Left colon (tissue), 2 donors: ENCODE data around the gene MRPL27. TPM values are rescaled to one million over a fixed set of nuclear protein-coding genes. Genes with fewer than 3 reads are reported as not detected.
"Not testable (repeated sequence)": the region's sequence is repeated elsewhere in the genome, so short reads cannot be mapped to it uniquely, and the experiment has no call there.

Source experiments
- ATAC-seq: fragments of 200-7000 bp; cut with Tn5 transposase; one replicate; pipeline ENCODE4 v1.9.1; 2020; ENCODE audit warnings: mild to moderate bottlenecking, moderate library complexity
- DNase-seq, 2 donors: peaks; one replicate each; pipeline ENCODE4 v3.0.0-alpha.2; 2020
- intact Hi-C, 2 donors: fragments of 100-400 bp; cut with DNase I in 1 of 2; cut with micrococcal nuclease in 1 of 2; formaldehyde crosslinking; loops; one replicate each; pipeline versions ENCODE4 v1.11.2 to v1.14.0; 2022; cut with DNase I, micrococcal nuclease
- long read RNA-seq: library from polyadenylated mRNA; unstranded; transcript quantifications from one replicate; pipeline ENCODE4 v2.0.0, GENCODE V29; 2021
- total RNA-seq, 2 donors: library from RNA; stranded (reverse); fragmentation: NEBNext Ultra II Directional; extraction: Animal tissue kit (Norgen Biotek cat#: 25700); gene quantifications; one replicate each; pipeline ENCODE4 v1.2.1, GENCODE V29; 2021
- donor health status: DM: no; HTN: no; CAD: no.
- donor health status: DM: yes; HTN: yes; CAD: no.

The MRPL27 gene
- total RNA-seq = 10 to 100 TPM; 73.4 to 85.4 TPM
- long read RNA-seq, transcript MRPL27-201 (4 exons, 716 nt) = major isoform, 63 of 68 reads
- long read RNA-seq, partial matches to known transcripts = 0 of 68 reads
- long read RNA-seq, other reads (novel, unspliced or antisense) = 0 of 68 reads

GRCh38 chr17:50372758-50373556 lies at the start of gene MRPL27, which contains the start of gene EME1:
Gene MRPL27, minus strand, starts transcription at chr17:50373184. Its CDS starts 14 bp downstream, at chr17:50373170.
Gene EME1, plus strand, starts transcription at chr17:50373229. Its CDS starts 1,980 bp downstream, at chr17:50375209.
- ATAC-seq (peak; percentile 91), DNase-seq (peak; percentile 89 to 91)
- intact Hi-C loops = no loop called here

GRCh38 chr17:50422738-50423137 lies 49.8 kb upstream of the MRPL27 start:
- no peak for ATAC-seq
- intact Hi-C loops = no loop called here

DNA sequence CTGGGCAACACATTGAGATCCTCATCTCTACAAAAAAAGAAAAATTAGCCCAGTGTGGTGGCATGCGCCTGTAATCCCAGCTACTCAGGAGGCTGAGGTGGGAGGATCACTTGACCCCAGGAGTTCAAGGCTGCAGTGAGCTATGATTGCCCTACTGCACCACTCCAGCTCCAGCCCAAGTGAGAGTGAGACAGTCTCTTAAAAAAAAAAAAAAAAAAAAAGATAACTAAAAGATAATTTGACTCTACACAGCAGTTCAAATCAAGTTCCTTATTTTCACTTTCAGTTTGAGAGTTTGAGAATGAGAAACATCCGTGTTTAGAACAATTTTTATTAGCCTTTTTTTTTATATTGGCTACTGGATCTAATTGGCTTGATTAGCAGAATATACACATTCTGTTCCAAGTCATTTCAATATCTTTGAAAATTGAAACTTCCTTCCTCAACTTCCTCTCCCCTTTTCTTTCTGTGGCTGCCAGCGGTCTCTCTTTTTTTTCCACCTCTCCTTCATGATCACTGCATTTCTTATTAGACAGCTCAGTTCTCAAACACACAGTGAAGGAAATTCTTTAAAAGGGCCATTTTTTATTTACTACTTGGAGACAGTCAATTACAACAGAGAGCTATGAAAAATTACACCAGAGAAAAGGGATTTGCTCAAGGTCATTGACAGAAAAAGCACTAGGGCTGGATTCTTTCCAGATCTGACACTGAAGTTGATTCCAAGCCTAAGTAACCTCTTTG lies 48.5 kb upstream of the MRPL27 start:
- peak; percentile 38 for ATAC-seq
- no peak for DNase-seq
- intact Hi-C loops = no loop called here

More at GRCh38 chr17:50422738-50423137, 49.8 kb upstream of the MRPL27 start:
- no peak for DNase-seq

GRCh38 chr17:50420419-50421112 lies 47.6 kb upstream of the MRPL27 start:
- intact Hi-C loops = no loop called here
- ATAC-seq = peak; percentile 8
- no peak for DNase-seq

DNA sequence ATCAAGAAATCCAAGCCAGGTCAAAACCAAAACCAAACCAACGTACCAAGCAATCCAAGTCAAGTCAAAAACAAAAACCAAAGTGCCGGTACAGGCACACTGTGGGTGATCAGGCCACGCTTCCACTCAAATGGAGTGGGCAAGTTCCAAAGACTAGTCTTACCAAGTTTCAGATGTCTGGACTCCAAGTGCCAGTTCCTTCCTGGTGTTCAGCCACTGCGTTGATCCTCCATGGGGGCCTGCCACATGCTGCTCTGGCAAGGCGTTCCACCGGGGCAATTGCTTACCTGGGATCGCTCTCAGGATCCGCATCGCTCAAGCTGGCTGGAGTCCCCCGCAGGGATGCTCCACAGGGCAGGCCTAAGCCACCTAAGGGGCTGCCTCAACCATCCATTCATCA lies 46.6 kb upstream of the MRPL27 start:
- DNase-seq, ATAC-seq, intact Hi-C loops: not testable (repeated sequence)

GRCh38 chr17:50414808-50415207 lies 41.8 kb upstream of the MRPL27 start:
- ATAC-seq (no peak), DNase-seq (no peak)
- intact Hi-C loops = no loop called here

GRCh38 chr17:50412188-50412732 lies 39.3 kb upstream of the MRPL27 start:
- no peak for DNase-seq
- ATAC-seq = peak; percentile 91
- intact Hi-C loops = no loop called here

DNA sequence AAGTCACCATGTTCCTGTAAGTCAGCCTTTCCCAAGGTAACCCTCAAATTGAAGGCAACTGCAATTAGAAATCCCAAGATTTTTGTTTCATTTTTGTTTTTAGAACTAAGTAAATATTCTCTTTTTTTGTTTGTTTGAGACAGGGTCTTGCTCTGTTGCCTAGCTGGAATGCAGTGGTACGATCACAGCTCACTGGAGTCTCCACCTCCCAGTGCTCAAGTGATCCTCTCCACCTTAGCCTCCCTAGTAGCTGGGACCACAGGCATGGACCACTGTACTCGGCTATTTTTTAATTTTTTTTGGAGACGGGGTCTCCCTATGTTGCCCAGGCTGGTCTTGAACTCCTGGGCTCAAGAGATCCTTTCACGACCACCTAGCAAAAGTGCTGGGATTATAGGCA lies 34.9 kb upstream of the MRPL27 start:
- intact Hi-C loops = no loop called here
- no peak for DNase-seq
- ATAC-seq = no peak

GRCh38 chr17:50406578-50406977 lies 33.6 kb upstream of the MRPL27 start:
- intact Hi-C loops = no loop called here
- no peak for ATAC-seq

DNA sequence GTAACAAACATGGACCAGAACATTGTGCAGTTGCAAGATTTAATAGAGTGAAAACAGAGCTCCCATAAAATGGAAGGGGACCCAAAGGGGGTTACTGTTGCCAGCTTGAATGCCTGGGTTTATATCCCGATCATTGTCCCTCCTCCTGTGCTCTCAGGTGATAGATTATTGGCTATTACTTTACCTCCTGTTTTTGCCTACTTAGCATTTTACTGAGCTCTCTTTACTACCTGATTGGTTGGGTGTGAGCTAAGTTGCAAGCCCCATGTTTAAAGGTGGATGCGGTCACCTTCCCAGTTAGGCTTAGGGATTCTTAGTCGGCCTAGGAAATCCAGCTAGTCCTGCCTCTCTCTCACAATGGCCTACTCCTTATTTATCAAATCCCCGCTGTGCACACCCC lies 32.4 kb upstream of the MRPL27 start:
- ATAC-seq, DNase-seq, intact Hi-C loops: not testable (repeated sequence)

More at GRCh38 chr17:50406578-50406977, 33.6 kb upstream of the MRPL27 start:
- DNase-seq = no peak

DNA sequence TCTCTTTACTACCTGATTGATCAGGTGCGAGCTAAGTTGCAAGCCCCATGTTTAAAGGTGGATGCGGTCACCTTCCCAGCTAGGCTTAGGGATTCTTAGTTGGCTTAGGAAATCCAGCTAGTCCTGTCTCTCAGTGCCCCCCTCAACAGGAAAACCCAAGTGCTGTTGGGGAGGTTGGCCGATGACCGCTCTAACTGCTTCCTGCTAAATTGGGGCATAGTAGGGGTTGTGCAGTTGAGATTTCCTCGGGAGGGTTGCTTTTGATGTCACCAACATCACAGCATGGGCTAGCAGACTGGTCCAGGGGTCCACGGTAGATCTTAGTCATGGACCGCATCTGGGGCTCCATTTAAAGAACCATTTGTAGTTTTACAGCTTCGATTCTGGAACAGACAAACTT lies 26.6 kb upstream of the MRPL27 start:
- ATAC-seq, intact Hi-C loops, DNase-seq: not testable (repeated sequence)

- intact Hi-C loops, DNase-seq, ATAC-seq: not testable (repeated sequence)
Observed at GRCh38 chr17:50398672-50399071, 25.7 kb upstream of the MRPL27 start.

DNA sequence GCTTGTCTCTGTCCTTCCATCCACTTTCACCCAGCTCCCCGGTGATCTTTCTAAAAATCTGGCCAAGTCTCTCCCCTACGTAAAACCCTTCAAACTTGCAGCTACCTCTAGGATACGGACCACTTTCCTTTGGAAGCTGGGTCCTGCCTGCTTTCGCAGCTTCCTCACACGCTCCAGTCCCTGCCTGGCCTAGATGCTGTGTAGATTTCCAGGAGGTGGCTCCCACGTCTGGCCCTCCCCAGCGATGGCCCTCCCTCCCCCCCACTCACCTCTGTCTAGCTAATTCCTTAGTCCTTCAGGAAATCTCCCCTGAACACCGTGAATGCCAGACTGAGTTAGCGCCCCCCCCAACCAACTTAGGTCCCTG lies 24.9 kb upstream of the MRPL27 start:
- DNase-seq (no peak), ATAC-seq (no peak)
- intact Hi-C loops = no loop called here

DNA sequence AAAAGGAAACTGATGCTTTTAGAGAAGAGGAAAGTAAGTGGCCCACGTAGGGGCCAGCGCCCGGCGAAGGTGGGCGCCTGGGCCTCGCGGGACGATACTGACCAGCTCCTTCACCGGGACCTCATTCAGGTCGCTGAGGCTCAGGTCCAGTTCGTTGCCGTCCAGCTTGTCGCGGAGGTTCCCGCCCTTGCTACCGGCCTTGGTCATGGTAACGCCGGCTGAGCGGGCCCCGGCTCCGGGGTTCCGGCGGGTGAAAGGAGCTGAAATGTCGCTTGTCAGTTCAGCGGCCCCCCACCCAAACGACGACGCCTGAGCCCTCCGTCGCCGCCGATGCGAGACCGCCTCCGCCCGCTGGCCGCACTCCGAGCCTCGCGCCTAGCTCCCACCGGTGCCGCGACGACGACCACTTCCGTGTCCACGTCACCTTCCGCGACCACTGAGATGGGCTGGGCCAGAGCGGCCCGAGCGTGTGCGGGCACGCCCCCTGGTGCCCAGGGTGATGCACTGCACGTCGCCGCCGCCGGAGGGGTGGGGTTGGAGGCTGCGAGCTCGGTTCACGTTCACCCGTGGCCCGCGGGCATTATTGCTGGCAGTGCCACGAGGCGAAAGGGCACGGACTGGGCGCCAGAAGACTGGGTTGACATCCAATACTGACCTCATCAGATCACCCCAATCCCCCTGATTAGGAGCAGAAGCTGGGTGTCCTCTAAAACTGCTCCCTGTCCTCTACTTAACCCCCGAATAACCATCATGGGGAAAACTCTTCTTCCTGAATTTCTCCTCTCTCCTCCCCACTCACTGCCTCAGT lies 24.3 kb upstream of the MRPL27 start, which contains the start of gene LRRC59:
Gene LRRC59 (minus strand): TSS at position 413 of the 808 bp plus-strand sequence. CDS start 206 bp downstream, at position 207.
- intact Hi-C loops = no loop called here
- DNase-seq = peak; percentile 89 to 93
- peak; percentile 84 for ATAC-seq

- peak; percentile 87 for ATAC-seq
- intact Hi-C loops = no loop called here
- peak; percentile 73 to 81 for DNase-seq
Observed at GRCh38 chr17:50396261-50397110, 23.5 kb upstream of the MRPL27 start.

DNA sequence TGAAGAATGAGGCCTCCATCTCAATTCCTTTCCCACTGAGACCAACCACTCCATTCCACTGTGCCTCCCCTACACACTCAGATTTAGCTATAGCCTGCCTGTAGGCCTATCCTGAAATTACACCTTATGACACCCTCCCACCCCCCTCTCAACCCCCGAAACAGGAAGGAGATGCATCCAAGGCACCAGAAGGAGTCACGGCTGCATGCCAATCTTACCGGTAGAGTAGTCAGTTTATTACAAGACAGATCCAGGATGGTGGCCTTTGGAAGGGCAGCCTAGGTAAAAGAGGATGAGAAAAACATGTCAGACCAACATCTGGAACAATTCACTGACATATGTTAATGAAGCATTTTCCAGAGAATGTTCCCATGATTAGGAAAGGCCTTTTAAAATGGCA lies 21.7 kb upstream of the MRPL27 start:
- intact Hi-C loops = no loop called here
- ATAC-seq = no peak
- no peak for DNase-seq

- DNase-seq = no peak
- ATAC-seq = no peak
- intact Hi-C loops = no loop called here
Observed at GRCh38 chr17:50393700-50394099, 20.7 kb upstream of the MRPL27 start.
